SK-N-DZ (cell line): Measurements from ENCODE around the gene RYK.
"Not testable (repeated sequence)": the region's sequence is repeated elsewhere in the genome, so short reads cannot be mapped to it uniquely, and the experiment has no call there.

Experiments used
- DNase-seq: peaks from one replicate; pipeline ENCODE4 v3.0.0-alpha.2; 2015; ENCODE audit warnings: low spot score

The RYK gene

GRCh38 chr3:134216851-134217250 is 33.8 kb downstream of the RYK start:
- DNase-seq = no peak

- no peak for DNase-seq
Measured at GRCh38 chr3:134216191-134216764, 34.4 kb downstream of the RYK start.

- no peak for DNase-seq
Measured at GRCh38 chr3:134214239-134214638, 36.4 kb downstream of the RYK start.

- peak; percentile 73 for DNase-seq
Measured at GRCh38 chr3:134212967-134213665, 37.5 kb downstream of the RYK start.

DNA sequence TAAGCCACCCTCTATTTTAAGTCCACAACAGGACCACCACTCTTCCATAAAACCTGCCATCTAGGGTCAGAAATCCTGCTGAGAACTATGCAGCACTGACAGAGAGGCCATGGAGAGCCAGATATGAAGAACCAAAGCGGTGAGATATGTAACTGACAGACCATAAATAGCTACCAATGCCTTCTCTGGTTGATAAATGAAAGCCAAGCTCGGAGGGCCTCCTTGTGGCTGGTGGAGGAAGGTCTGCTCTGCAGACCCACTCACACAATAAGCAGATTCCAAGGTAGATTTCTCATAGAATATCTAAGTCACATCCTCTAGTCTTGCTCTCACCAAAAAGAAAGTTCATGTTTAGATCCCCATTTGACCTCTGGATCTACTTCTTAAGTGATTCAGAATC is 38.9 kb downstream of the RYK start:
- peak; percentile 26 for DNase-seq

DNA sequence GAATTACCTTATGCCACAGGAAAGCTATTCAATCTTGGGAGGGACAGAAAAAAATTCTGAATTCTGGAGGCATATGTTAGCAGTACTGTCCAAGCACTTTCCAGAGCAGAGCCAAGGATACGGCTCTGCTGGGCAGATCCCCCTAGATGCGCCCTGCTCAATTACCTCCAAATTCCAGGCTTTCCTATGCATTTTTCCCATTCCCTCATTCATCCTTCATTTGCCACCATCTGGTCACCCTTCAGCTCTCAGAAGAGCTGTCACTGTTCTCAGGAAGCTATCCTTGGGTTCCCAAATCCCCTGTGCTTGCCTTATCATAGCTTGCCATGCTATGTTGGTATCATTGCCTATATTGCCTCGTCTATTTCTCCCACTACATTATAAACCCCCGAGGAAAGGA is 45.2 kb downstream of the RYK start:
- DNase-seq = no peak

- no peak for DNase-seq
Measured at GRCh38 chr3:134201201-134202130, 49.2 kb downstream of the RYK start.

GRCh38 chr3:134199880-134200279 is 50.8 kb downstream of the RYK start:
- not testable (repeated sequence) for DNase-seq

GRCh38 chr3:134199240-134199639 is 51.4 kb downstream of the RYK start:
- DNase-seq = no peak

GRCh38 chr3:134198414-134198813 is 52.2 kb downstream of the RYK start:
- no peak for DNase-seq

DNA sequence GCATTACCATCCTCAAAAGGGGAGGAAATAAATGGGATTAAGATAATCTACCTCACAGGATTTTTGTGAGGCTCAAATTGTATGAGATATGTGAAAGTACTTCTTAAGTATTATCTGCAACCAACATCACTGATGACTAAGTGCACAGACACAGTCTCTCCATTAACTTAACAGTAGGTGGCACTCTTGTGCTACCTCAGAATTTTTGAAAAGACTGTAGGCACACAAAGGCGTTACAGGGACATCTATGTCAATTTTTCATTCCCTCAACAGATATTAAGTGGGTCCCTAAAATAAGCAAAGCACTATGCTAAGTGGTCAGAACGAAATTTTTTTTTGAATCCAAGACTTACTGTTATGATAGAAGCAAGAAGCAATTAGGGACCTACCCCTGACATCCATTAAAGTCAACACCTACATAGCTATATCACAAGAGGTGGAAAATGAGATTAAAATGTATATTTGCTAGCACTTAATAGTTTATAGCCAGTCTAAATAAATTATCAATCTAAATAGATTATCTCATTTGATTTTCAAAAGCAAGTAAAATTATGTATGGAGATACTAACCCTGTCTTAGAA is 52.9 kb downstream of the RYK start:
- peak; percentile 37 for DNase-seq

- DNase-seq = no peak
Measured at GRCh38 chr3:134194247-134194646, 56.4 kb downstream of the RYK start.

- DNase-seq = no peak
Measured at GRCh38 chr3:134190250-134190649, 60.4 kb downstream of the RYK start.

DNA sequence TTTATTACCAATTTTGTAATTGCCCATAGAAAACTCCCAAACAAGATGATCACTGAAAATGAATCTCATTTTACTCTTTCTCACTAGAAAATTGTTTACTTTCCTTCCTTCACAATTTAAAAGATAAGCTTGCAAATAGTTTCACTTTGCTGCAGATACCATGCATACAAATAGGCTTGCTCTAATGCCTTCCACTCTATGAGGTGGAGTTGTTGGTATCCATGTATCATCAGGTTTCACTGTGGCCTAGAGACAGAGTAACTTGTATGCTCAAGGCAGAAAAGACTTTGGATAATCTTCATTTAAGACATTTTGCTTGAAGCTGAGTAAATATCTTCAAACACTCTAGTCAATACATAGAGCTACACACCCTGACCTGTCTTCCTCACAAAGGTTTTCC is 60.8 kb downstream of the RYK start:
- no peak for DNase-seq

DNA sequence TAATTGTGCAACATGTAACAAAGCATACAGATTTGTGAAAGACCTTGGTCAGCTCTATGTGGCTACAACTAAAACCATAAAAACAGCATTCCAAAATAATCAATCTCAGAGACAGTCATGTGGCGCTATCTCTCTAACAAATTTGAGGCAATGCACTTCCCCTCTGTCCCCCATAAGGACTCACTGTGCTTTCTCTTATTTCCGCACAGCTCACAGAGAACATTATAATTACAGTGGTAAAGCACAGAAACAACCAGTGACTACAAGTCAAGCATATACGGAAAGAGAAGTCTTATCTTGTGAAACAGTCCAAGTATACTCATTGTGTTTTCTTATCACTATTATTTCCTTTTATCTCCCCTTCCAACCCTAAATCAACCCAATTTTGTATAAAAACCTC is 64.3 kb downstream of the RYK start:
- no peak for DNase-seq

DNA sequence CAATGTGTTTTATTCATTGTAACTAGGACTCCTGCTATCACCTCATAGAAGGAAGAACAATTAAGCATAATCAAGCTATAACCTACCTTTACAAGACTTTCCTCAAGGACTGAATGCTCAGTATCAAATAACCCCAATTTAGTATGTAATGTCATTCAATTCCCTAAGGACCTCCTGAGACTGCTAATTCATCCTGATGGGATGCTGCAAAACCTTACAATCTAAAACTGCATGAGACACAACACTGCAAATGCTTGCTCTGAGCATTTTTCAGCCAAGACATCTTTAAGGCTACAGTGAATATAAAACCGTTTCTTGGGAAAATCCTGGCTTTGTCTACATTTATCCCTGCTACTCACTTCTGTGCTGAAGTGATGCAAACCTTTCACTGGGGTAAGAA is 69.9 kb downstream of the RYK start:
- no peak for DNase-seq

DNA sequence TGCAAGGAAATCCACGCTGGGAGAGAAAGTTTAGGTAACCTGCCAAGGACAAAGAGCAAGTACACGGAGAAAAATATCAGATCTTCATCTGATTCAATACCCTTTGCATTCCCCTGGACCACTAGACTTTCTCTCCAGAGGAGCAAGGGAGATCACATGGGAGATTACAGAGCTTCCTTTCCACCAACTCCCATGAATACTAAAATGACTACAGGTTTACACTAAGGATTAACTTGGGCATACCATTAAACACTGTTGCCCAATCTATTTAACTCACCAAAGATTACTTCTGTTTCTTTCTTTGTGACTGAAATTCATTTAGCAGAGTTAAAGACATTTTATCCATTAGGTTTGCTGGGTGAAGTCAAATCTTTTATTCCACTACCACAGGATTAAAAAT is 71.2 kb downstream of the RYK start:
- no peak for DNase-seq

DNA sequence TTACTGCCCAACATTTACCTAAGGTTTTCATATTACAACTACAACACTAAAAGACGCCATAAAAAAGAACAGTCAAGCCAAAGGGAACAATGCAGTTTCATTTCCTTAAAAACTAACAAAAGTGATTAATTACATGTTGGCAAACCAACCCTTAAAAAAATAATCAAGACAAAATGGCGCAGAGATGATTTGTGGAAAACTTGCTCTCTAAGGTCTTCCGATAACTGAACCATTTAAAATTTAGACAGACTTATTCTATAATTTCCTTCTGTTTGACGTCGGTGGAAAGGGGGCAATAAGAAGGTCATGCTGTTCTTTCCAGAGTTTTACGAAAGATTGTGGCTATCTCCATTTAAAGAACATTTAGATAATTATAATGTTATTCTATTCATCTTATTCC is 87.6 kb downstream of the RYK start:
- DNase-seq = no peak

- DNase-seq = no peak
Measured at GRCh38 chr3:134161898-134162615, 88.6 kb downstream of the RYK start.

GRCh38 chr3:134155446-134155845 is 95.2 kb downstream of the RYK start:
- no peak for DNase-seq

- no peak for DNase-seq
Measured at GRCh38 chr3:134153761-134154160, 96.9 kb downstream of the RYK start.

GRCh38 chr3:134150476-134150875 is 100.2 kb downstream of the RYK start:
- DNase-seq = no peak
